Colon (tissue), 2 donors: ENCODE data around the gene RALGAPA2.

Source experiments
- FAIRE-seq: peaks from 2 replicates; lab custom pipeline; 2012; peaks lifted over from hg19 to GRCh38; lab: Jason Lieb, UNC
- donor health status: control.
- donor health status: control.

RALGAPA2 gene

GRCh38 chr20:20629556-20630188, 82.8 kb downstream of the RALGAPA2 start:
- FAIRE-seq, result no peak

- no peak for FAIRE-seq
Observed at GRCh38 chr20:20628314-20628713, 84.1 kb downstream of the RALGAPA2 start.

GRCh38 chr20:20627471-20627870, 85.0 kb downstream of the RALGAPA2 start:
- no peak for FAIRE-seq

GRCh38 chr20:20624914-20625313, 87.5 kb downstream of the RALGAPA2 start:
- no peak for FAIRE-seq

- FAIRE-seq, result no peak
Observed at GRCh38 chr20:20621195-20621594, 91.2 kb downstream of the RALGAPA2 start.

- FAIRE-seq, result no peak
Observed at GRCh38 chr20:20614391-20614790, 98.1 kb downstream of the RALGAPA2 start.

- FAIRE-seq, result no peak
Observed at GRCh38 chr20:20612251-20612650, 100.2 kb downstream of the RALGAPA2 start.

GRCh38 chr20:20611167-20611566, 101.3 kb downstream of the RALGAPA2 start:
- no peak for FAIRE-seq

GRCh38 chr20:20609522-20609921, 102.9 kb downstream of the RALGAPA2 start:
- no peak for FAIRE-seq

- FAIRE-seq, result no peak
Observed at GRCh38 chr20:20608641-20609040, 103.8 kb downstream of the RALGAPA2 start.

GRCh38 chr20:20608041-20608440, 104.4 kb downstream of the RALGAPA2 start:
- no peak for FAIRE-seq

- FAIRE-seq, result no peak
Observed at GRCh38 chr20:20606881-20607280, 105.6 kb downstream of the RALGAPA2 start.

GRCh38 chr20:20606050-20606449, 106.4 kb downstream of the RALGAPA2 start:
- no peak for FAIRE-seq

GRCh38 chr20:20604907-20605306, 107.5 kb downstream of the RALGAPA2 start:
- FAIRE-seq, result no peak

GRCh38 chr20:20604357-20604756, 108.1 kb downstream of the RALGAPA2 start:
- no peak for FAIRE-seq

GRCh38 chr20:20603339-20603990, 109.0 kb downstream of the RALGAPA2 start:
- no peak for FAIRE-seq

- no peak for FAIRE-seq
Observed at GRCh38 chr20:20597966-20598365, 114.5 kb downstream of the RALGAPA2 start.

GRCh38 chr20:20594171-20594530, 118.3 kb downstream of the RALGAPA2 start:
- FAIRE-seq, result peak; percentile 10

GRCh38 chr20:20593447-20594170, 118.8 kb downstream of the RALGAPA2 start:
- no peak for FAIRE-seq

GRCh38 chr20:20585146-20585545, 127.3 kb downstream of the RALGAPA2 start:
- no peak for FAIRE-seq

- FAIRE-seq, result no peak
Observed at GRCh38 chr20:20582734-20583133, 129.7 kb downstream of the RALGAPA2 start.

- no peak for FAIRE-seq
Observed at GRCh38 chr20:20580139-20580538, 132.3 kb downstream of the RALGAPA2 start.

GRCh38 chr20:20578838-20579237, 133.6 kb downstream of the RALGAPA2 start:
- no peak for FAIRE-seq
